Measurements from ENCODE around the gene KRT15. TPM values are rescaled to one million over a fixed set of nuclear protein-coding genes. Genes with fewer than 3 reads are reported as not detected.

The KRT15 gene
- total and polyA plus RNA-seq, 10 of the 15 experiments (the other 5 are each of a cell fraction or from before 2014, with no cell fraction given), result 0.06 to 0.17 TPM; not detected in 8

- TF ChIP-seq NFYA (IDR thresholded peaks at IDR 0.05; ENCODE audit: borderline replicate concordance, low read depth, low read length) (no peak), TCF7 (IDR thresholded peaks at IDR 0.05; ENCODE audit: borderline replicate concordance) (no peak), SREBF1 (IDR thresholded peaks at IDR 0.05; ENCODE audit: low read length) (no peak), ETV6 (conservative IDR thresholded peaks at IDR 0.05 in 1 of 2, IDR thresholded peaks at IDR 0.05 in 1 of 2; ENCODE audit: borderline replicate concordance in 1 of 2, low read depth in 1 of 2) (no peak), RUNX3 (IDR thresholded peaks at IDR 0.05; ENCODE audit: low read length) (no peak)
- H3K4me3 ChIP-seq, result no peak overlapping the region
- ChIA-PET SMC1A (ENCODE audit: uncharacterized antibody, unreplicated experiment) (interaction anchor here (1.2 kb wide), 1 partner anchor 12 kb away, joined by 3 read pairs; no protein-coding TSS in a partner anchor), CTCF (no interaction called here), POLR2A (interaction anchor here (0.6 kb wide), 1 partner anchor 130 kb away, joined by 4 read pairs; no protein-coding TSS in a partner anchor), RAD21 (ENCODE audit: unreplicated experiment) (no interaction called here)
- no peak overlapping the region for H3K4me2 ChIP-seq (ENCODE audit: control insufficient read depth, insufficient read depth)
- BruUV-seq (replicated peaks), result no TSS peak
- intact Hi-C loops (cut with micrococcal nuclease; ENCODE audit: unreplicated experiment) (no loop called here), in situ Hi-C loops (cut with MboI) (no loop called here)
- H3K9me3 ChIP-seq (replicated peaks; ENCODE audit: control insufficient read depth, insufficient read depth, low read length), result no peaks in the 10 kb centered on the region
- H3K36me3 ChIP-seq (ENCODE audit: control insufficient read depth in 2 of 2, insufficient read depth in 2 of 2, low read length in 1 of 2), result no peaks in the 10 kb centered on the region
- H3K79me2 ChIP-seq (ENCODE audit: control insufficient read depth, insufficient read depth, low read length), result no peaks in the 10 kb centered on the region
- H3K27ac ChIP-seq (ENCODE audit: control insufficient read depth, insufficient read depth), result no peak overlapping the region
- H4K20me1 ChIP-seq (ENCODE audit: control insufficient read depth, insufficient read depth), result no peaks in the 10 kb centered on the region
- H3K27me3 ChIP-seq (replicated peaks in 1 of 2; ENCODE audit: control insufficient read depth in 2 of 2, insufficient read depth in 2 of 2, low read length in 1 of 2), result peaks cover 0 to 2% of the 10 kb centered on the region in 2 experiments; a peak in 2 of 4 replicates
- H3K4me1 ChIP-seq (ENCODE audit: control insufficient read depth, insufficient read depth, low read length), result no peaks in the 10 kb centered on the region
- H3K9ac ChIP-seq (ENCODE audit: control insufficient read depth, insufficient read depth, low read length), result no peak overlapping the region
- no peak overlapping the region for H2AFZ ChIP-seq (ENCODE audit: control insufficient read depth, low read depth, low read length)
- ATAC-seq (no peak), DNase-seq (ENCODE audit: low read depth, low spot score) (no peak), FAIRE-seq (no peak)
- 19% methylated on average over 7 of the region's 7 CpGs for WGBS (ENCODE audit: insufficient coverage, insufficient replicate concordance, low lambda C conversion rate, missing lambda C conversion rate)
Observed at GRCh38 chr17:41537614-41537954, 18.9 kb upstream of the KRT15 start.

DNA sequence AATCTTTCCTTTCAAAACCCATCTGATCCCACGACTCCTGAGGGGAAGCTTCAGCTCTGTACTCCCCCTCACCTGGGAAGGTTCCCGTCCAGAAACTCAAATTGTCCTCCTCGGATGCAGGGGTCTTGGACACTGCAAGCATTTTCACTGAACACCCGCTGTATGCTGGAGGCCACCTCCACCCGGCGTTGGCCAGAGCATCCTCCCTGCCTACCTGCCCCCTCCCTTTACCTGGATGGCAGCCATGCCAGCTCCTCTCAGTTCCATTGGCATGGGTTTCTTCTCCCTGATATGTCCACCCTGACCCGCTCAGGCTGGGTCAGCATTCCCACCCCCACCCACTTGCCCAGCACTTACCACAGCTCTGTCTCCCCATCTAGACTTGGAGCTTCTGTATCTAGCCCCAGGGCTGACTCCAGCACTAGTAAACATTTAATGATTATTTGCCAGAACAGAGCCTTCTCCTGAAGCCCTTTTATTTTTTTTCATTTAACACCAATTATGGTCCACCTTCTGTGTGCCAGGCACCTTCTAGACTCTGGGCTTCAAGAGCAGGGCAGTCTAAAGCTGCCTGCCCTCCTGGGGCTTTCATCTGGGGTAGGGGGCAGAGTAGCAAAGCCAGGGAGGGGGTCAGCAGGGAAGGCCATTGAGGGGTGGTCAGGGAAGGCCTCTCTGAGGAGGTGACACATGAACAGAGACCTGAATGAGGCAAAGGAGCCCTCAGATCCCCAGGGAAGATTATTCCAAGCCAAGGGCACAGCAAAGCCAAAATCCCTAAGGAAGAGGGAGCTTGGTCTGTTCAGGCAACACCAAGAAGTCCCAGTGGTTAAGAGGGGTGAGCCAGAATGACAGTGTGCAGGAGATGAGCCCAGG lies 18.3 kb upstream of the KRT15 start:
- H3K36me3 ChIP-seq (ENCODE audit: control insufficient read depth in 2 of 2, insufficient read depth in 2 of 2, low read length in 1 of 2), result no peaks in the 10 kb centered on the region
- H3K9me3 ChIP-seq (replicated peaks; ENCODE audit: control insufficient read depth, insufficient read depth, low read length), result no peaks in the 10 kb centered on the region
- FAIRE-seq (no peak), ATAC-seq (no peak), DNase-seq (ENCODE audit: low read depth, low spot score) (no peak)
- POLR2A ChIA-PET, result interaction anchor here (0.6 kb wide), 1 partner anchor 129 kb away, joined by 4 read pairs; no protein-coding TSS in a partner anchor
- no peaks in the 10 kb centered on the region for H3K4me1 ChIP-seq (ENCODE audit: control insufficient read depth, insufficient read depth, low read length)
- no peak overlapping the region for H3K4me2 ChIP-seq (ENCODE audit: control insufficient read depth, insufficient read depth)
- H3K27ac ChIP-seq (ENCODE audit: control insufficient read depth, insufficient read depth), result no peak overlapping the region
- SMC1A ChIA-PET (ENCODE audit: uncharacterized antibody, unreplicated experiment), result interaction anchor here (1.2 kb wide), 1 partner anchor 12 kb away, joined by 3 read pairs; no protein-coding TSS in a partner anchor
- H2AFZ ChIP-seq (ENCODE audit: control insufficient read depth, low read depth, low read length), result no peak overlapping the region
- H3K79me2 ChIP-seq (ENCODE audit: control insufficient read depth, insufficient read depth, low read length), result no peaks in the 10 kb centered on the region
- H3K4me3 ChIP-seq, result no peak overlapping the region
- H3K9ac ChIP-seq (ENCODE audit: control insufficient read depth, insufficient read depth, low read length), result no peak overlapping the region
- H3K27me3 ChIP-seq (replicated peaks in 1 of 2; ENCODE audit: control insufficient read depth in 2 of 2, insufficient read depth in 2 of 2, low read length in 1 of 2), result peaks cover 0 to 2% of the 10 kb centered on the region in 2 experiments; a peak in 2 of 4 replicates
- TF ChIP-seq YY1 (IDR thresholded peaks at IDR 0.05; ENCODE audit: low read depth, low read length) (no peak), ASH2L (IDR thresholded peaks at IDR 0.05; ENCODE audit: borderline replicate concordance, low read depth) (no peak)
- TF ChIP-seq, protein P1, sequence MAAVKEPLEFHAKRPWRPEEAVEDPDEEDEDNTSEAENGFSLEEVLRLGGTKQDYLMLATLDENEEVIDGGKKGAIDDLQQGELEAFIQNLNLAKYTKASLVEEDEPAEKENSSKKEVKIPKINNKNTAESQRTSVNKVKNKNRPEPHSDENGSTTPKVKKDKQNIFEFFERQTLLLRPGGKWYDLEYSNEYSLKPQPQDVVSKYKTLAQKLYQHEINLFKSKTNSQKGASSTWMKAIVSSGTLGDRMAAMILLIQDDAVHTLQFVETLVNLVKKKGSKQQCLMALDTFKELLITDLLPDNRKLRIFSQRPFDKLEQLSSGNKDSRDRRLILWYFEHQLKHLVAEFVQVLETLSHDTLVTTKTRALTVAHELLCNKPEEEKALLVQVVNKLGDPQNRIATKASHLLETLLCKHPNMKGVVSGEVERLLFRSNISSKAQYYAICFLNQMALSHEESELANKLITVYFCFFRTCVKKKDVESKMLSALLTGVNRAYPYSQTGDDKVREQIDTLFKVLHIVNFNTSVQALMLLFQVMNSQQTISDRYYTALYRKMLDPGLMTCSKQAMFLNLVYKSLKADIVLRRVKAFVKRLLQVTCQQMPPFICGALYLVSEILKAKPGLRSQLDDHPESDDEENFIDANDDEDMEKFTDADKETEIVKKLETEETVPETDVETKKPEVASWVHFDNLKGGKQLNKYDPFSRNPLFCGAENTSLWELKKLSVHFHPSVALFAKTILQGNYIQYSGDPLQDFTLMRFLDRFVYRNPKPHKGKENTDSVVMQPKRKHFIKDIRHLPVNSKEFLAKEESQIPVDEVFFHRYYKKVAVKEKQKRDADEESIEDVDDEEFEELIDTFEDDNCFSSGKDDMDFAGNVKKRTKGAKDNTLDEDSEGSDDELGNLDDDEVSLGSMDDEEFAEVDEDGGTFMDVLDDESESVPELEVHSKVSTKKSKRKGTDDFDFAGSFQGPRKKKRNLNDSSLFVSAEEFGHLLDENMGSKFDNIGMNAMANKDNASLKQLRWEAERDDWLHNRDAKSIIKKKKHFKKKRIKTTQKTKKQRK (IDR thresholded peaks at IDR 0.05; ENCODE audit: low read depth, low read length), result no peak
- RAD21 ChIA-PET (ENCODE audit: unreplicated experiment), result no interaction called here
- in situ Hi-C loops (cut with MboI) (no loop called here), intact Hi-C loops (cut with micrococcal nuclease; ENCODE audit: unreplicated experiment) (no loop called here)
- BruUV-seq (replicated peaks), result no TSS peak
- WGBS (ENCODE audit: insufficient coverage, insufficient replicate concordance, low lambda C conversion rate, missing lambda C conversion rate), result 20% methylated on average over 7 of the region's 7 CpGs
- CTCF ChIA-PET, result interaction anchor here (0.6 to 0.9 kb wide), 2 partner anchors 126 to 704 kb away, joined by 3 read pairs; no protein-coding TSS in a partner anchor
- H4K20me1 ChIP-seq (ENCODE audit: control insufficient read depth, insufficient read depth), result no peaks in the 10 kb centered on the region

Data from GM12878 (cell line).